ENCODE data around the gene CYLD.

CYLD gene

DNA sequence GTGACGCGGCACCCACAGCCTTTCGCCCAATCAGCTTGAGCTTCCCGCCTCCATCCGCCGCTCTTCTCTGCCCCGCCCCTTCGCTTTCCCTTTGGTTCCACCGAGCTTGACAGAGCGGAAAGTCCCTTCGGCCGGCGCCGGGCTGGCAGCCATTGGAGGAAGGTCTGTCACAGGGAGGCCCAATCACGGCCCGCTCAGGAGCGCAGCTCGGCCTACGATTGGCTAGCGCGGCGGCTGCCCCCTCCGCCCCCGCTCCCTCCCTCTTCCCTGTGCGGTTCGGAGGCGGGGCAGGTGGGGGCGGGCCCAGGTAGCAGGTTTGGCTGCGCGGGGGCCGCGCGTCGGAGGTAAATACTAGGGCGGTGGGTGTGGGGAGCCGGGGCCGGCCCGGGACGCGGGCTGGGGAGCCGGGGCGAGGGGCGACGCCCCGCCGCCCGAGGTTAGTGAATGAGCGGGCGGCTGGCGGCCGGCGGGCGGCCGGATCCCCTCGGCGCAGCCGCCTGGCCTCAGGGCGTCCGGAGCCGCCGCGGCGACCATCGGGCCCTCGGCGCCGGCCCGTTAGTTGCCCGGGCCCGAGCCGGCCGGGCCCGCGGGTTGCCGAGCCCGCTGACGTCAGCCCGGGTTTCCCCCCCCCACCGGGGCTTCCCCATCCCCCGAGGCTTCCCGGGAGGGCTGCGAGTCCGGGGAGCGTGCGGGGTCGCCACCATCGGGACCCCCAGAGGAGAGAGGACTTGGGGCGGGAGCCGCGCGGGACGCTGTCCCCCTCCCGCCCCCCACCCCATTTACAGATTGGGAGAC, at the start of gene CYLD:
Gene CYLD (plus strand): TSS at position 306 of the 795 bp plus-strand sequence. CDS start 7,613 bp downstream, outside the sequence.
- peak; percentile 100 for DNase-seq (ENCODE audit: low spot score)

GRCh38 chr16:50692644-50692998, 49.3 kb upstream of the CYLD start:
- DNase-seq (ENCODE audit: low spot score): no peak

DNA sequence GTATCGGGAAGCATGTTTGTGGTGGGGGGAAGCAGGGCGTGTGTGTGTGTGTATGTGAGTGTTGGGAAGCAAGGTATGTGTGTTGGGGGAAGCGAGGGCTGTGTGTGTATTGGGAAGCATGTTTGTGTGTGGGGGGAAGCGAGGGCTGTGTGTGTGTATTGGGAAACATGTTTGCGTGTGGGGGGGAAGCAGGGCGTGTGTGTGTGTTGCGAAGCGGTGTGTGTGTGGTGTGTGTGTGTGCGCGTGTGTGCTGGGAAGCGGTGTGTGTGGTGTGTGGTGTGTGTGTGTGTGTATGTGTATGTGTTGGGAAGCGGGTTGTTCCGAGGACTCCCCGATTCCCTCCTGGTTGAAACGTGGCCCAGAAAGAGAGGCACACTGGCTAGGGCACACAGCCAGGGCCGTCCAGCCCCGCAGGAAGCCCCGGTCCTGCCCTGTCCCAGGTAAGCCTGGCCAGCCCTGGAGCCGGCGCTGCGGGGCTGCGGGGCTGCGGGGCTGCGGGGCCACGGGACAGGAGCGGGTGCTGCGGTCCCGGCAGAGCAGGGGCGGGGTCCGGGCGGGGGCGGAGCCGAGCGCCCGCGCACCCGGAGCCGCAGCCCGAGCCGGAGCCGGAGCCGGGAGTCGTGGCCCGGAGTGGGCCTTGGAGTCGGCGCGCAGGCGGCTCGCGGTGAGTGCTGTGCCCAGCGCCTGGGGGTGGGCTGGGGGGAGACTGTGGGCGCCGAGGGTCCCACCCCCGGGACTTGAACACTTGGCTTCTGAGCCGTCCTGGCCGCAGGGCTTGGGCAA, 48.7 kb upstream of the CYLD start, which contains the start of gene NOD2:
Gene NOD2 (plus strand): TSS at position 608 of the 783 bp plus-strand sequence. CDS start 5,890 bp downstream, outside the sequence.
- DNase-seq (ENCODE audit: low spot score): peak; percentile 19

DNA sequence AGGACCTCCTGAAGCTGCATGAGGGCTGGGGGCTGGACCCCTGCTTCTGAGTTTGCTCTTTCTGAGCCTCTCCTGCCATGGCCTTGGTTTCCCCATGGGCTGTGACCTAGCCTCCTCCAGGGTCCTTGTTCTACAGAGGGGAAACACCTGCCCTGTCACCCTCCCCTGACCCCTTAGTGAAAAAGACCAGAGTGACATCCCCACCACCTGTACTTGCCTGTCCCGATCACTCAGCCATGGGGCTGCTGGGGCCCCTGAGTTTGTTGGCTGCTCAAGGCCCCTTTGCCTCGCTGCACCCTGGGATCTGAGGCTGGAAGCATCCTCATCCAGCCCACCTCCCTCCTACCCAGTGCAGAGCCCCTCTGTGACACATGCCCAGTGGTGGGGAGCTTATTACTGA, 47.7 kb upstream of the CYLD start:
- no peak for DNase-seq (ENCODE audit: low spot score)

GRCh38 chr16:50695017-50696000, 46.6 kb upstream of the CYLD start:
- DNase-seq (ENCODE audit: low spot score): no peak

DNA sequence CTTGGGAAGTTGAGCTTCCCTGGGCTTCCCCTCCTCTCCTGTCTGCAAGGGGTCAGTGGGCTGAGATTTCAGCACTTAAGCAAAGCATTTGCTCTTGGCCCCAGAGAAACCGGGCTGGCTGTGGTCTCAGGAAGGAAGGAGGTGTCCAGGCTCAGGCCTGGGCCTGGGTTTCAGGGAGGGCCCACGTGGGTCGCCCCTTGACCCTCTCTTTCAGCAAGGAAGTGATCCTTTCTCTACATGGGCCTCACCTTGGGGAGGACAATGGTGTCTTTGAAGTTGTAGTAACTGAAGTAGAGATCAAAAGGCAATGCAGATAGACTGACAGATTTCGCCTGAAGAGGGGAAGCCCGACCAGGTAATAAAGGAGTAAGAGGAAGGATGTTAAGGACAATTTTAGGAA, 45.8 kb upstream of the CYLD start:
- DNase-seq (ENCODE audit: low spot score): no peak

DNA sequence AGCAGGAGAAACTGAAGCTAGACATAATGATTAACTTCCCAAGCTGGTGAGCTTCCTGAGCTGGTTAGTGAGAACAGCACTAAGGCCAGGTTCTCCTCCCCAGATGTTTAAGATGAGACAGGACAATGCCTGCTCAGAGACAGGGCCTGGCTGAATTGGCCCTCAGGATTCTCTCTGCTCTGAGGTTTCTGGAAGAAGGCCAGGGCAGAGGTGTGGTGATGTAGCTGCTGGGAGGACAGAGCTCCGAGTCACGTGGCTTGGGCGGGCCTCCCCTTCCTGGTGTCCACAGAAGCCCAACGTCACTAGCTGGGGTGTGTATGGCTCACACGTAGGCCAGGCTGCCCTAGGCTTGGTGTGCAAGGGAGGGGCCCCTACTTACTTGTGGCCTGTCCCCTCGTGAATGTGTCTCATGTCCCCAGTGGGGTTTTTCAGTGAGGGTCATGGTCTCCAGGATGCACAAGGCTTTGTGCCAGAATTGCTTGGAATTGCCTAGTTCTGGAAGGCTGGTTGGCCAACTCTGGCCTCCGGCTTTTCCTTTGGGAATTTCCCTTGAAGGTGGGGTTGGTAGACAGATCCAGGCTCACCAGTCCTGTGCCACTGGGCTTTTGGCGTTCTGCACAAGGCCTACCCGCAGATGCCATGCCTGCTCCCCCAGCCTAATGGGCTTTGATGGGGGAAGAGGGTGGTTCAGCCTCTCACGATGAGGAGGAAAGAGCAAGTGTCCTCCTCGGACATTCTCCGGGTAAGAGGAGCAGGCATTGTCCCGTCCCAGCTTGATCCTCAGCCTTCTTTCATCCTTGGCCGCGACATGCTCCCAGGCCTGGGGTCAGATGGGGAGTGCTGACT, 45.1 kb upstream of the CYLD start:
- peak; percentile 60 for DNase-seq (ENCODE audit: low spot score)

DNA sequence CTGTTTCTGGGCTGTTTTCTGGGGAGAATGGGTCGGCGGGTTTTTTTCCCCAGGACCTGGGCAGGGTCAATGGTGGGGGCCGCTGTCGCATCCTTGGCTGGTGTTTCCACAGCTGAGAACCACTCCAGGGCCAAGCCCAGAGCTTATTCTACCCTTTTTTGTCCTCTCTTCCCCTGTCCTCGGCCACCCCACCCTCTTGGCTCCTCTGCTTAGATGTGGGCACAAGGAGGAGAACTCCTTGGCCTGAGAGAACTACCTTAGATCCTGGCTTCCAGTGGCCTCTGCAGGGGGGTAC, 44.5 kb upstream of the CYLD start:
- no peak for DNase-seq (ENCODE audit: low spot score)

DNA sequence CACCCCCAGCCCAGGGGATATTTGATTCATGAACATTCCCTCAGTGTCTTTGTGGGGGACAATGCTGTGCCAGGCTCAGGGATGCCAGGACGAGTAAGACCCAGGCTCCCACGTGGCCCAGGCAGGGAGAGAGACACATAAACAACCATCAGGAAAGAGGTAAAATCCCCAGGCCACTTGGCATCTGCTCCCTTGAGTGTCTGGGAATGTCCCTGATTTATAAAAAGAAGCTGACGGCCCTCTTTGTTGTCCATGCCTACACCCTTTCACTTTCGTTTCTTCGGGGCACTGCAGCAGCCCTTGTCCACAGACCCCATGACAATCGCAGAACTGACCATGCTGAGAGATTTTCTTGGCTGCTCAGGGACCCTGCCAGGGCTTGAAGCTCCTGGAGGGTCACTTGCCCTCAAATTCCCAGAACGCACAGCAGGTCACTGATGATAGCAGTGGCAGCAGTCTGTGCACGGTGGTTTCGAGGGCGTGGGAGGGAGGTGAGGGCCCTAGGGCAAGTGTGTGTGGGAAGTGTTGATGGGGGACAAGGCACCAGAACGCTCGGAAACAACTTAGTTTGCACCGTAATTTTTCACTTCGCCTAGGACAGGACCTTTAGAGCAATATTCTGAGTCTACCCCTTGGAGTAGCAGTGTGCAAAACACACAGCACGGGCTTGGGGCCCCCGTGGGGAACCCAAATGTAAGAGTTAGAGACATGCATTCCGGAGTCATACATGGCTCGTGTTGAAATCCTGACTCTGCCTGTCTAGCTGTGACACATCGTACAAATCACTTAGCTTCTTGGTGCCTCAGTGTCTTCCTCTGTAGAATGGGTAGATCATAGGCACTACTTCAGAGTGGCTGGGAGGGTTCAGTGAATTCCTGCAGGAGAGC, 43.8 kb upstream of the CYLD start:
- peak; percentile 25 for DNase-seq (ENCODE audit: low spot score)

GRCh38 chr16:50699326-50700159, 42.3 kb upstream of the CYLD start:
- DNase-seq (ENCODE audit: low spot score): peak; percentile 53

- no peak for DNase-seq (ENCODE audit: low spot score)
These were observed 39.2 kb upstream of the CYLD start for GRCh38 chr16:50702725-50703124.

DNA sequence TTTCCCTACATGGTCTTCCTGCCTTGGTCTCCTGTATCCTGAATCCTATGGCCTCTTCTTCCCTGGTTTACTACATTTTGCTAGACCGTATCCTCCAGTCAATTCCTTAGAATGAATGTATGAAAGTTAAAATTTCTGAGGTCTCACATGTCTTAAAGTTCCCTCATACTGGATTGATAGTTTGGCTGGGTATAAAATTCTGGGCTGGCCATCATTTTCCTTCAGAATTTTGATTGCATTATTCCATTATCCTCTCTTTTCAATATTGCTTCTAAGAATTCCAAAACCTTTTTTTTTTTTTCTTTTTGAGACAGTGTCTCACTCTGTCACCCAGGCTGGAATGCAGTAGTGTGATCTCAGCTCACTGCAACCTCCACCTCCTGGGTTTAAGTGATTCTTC, 37.6 kb upstream of the CYLD start:
- no peak for DNase-seq (ENCODE audit: low spot score)

GRCh38 chr16:50705436-50706110, 36.3 kb upstream of the CYLD start:
- no peak for DNase-seq (ENCODE audit: low spot score)

GRCh38 chr16:50706250-50706649, 35.6 kb upstream of the CYLD start:
- DNase-seq (ENCODE audit: low spot score): no peak

DNA sequence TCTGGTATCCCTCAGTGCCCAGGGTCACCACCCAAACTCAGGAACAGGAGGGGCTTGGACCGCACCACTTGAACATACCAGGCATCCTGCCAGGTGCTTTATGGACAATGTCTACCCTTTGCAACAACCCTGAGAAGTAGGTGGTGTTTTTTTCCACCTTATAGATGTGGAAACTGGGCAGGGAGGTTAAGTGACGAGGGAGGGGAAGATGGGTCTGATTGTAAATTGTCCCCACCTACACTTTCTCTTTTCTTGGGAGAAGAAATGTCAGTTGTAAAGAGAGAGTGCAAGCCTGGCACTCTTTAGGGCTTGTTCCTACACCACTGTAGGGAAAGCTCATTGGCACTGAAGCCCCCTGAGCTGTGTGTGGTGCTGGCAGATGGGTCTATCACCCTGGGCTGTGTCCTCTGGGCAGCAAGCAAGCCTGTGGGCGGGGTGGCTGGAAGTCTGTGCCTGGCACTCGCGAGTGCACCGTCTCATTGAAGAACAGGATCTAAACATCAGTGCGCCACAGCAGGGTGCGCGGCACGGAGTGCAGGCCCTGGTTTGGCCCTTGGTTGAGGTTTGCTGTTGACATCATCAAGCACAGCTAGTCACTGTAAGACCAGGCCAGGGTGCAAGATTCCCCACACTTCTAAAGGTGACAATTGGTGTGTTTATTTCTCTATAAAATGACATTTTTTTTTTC, 33.4 kb upstream of the CYLD start:
- peak; percentile 30 for DNase-seq (ENCODE audit: low spot score)

DNA sequence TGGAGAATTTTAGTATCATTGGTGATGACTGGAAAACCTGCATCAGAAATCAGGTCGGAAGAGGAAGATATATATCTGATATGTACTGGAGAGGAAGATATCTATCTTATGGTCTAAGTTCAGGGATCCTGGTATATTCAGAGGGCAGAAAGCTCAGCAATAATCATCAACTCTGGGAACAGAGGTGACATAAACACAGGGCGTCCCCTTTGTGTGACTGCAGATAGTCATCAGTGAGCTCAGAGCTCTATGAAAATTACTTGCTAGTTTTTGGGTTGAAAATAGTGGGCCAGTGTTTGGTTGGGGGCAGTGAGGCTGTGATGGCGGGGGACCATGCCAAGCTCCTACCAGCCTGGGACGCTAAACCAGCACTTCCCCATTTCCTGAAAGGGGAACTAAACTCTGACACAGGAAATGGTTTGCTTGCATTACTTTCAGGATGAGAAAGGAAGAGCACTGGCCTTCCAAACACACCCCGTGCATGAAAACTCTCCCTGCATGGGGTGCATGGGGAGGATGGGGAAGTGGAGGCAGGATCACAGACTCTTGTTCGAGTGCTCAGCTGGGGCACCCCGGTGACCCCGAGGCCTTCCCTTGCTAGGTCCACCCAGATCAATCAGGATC, 32.7 kb upstream of the CYLD start:
- DNase-seq (ENCODE audit: low spot score): no peak

DNA sequence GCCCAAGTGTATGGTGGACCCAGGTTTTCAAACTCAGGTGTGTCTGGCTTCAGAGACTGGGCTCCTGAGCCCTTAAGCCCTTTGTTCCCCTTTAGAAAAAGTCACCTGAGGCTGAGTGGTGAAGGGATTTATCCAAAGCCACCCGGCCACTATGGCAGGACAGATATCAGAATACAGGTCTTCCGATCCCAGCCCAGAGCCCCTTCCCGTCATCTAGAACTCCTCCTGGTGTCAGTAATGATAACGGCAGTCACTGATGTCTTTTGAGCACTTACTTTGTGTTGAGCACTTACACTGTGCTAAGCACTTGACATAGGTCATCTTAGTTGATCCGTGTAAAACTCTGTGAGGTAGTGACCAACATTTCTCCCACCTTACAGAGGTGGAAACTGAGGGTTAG, 31.9 kb upstream of the CYLD start:
- no peak for DNase-seq (ENCODE audit: low spot score)

GRCh38 chr16:50711040-50711439, 30.8 kb upstream of the CYLD start:
- DNase-seq (ENCODE audit: low spot score): no peak

Data from CD4-positive, alpha-beta T cell treated with Interleukin-6 at 100 ng/mL for 8 hours (primary cell).